Measurements from ENCODE around the gene ADD2. TPM values are rescaled to one million over a fixed set of nuclear protein-coding genes. Genes with fewer than 3 reads are reported as not detected.
A peak's percentile ranks its signal among the peaks of the same experiment; 100 is the strongest.

Gene ADD2
- total RNA-seq, 1 donor from 2014 or later = 0.56 TPM

- ATAC-seq = no peak
Observed at GRCh38 chr2:70702711-70703395, 65.1 kb downstream of the ADD2 start.

GRCh38 chr2:70698847-70699246, 69.2 kb downstream of the ADD2 start:
- no peak for ATAC-seq

- no peak for ATAC-seq
Observed at GRCh38 chr2:70697603-70698383, 70.2 kb downstream of the ADD2 start.

GRCh38 chr2:70696142-70696541, 71.9 kb downstream of the ADD2 start:
- no peak for ATAC-seq

GRCh38 chr2:70692256-70692655, 75.7 kb downstream of the ADD2 start:
- no peak for ATAC-seq

- no peak for ATAC-seq
Observed at GRCh38 chr2:70691497-70692140, 76.4 kb downstream of the ADD2 start.

DNA sequence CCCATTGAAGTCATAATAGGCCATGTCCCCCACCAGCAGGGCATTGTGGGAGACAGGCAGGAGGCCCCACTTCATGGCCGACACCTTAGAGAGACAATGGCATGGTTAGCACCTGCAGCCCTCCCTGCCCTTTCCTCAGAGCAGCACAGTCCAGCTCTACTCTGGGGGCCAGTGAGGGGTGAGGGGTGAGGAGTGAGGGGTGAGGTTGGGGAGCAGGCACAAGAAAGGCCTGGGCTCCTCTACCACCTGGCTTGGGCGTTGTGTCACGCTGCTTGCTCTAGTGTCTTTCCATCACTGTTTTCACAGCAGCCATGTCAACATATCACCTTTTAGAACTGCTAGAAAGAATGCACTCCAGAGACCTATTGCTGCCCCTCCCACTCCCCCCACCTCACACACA, 77.2 kb downstream of the ADD2 start:
- ATAC-seq = no peak

- ATAC-seq = no peak
Observed at GRCh38 chr2:70688427-70688826, 79.6 kb downstream of the ADD2 start.

GRCh38 chr2:70687461-70687795, 80.6 kb downstream of the ADD2 start:
- no peak for ATAC-seq

DNA sequence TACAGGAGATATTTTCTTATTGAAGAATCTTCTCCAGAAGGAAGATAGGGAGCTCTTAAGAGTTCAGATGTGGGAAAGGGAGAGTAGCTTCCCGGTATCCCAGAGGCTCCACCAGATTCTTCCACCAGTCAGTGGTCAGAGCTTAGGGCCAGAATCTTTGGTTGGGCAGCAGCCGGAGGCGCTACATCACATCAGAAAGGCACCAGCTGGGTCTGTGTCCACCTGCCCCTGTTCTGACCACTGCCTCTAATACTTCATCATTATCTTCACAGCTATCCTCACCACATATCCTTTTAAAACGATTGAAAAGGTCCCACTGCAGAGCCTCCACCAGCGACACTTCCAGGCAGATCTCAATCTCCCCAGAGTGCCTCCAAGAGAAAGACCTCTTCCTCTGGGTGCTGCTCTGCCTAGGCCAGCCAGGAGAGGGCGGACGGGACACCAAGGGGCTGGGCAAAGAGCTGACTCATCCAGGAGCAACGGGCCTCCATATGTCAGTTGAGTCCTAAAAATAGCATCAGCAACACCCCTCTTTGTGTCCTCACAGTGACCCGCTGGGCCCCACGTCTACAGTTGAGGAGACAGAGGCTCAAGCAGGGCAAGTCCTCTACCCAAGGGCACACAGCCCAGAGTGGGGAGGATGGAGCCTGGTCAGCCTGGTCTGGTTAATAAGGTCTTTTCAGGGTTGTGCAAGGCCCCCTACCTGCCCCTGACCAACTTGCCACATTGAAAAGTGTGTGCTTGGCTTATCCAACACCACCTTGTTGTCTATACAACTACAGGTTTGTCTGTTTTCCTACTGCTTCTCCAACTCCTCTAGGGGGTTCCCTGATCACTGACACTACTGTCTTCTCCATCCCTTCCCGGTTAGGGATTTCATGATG, 81.2 kb downstream of the ADD2 start:
- ATAC-seq = peak; percentile 83

DNA sequence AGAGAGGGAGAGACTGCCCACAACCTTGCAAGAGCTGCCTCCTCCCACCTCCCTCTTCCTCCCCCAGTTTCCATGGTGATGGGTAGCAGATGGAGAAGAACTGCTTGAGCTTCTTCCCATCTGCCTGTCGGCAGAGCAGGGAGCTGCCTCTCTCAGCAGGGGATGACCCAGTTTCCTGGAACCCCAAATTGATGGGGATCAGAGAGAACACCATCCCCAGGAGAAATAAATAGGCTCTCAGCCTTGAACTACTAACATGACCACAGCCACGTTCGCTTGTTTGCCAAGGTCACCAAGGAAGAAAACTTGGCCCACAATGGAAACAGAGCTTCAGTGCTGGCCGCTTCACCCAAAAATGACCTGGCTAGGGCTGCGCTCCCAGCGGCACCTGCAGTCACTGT, 82.2 kb downstream of the ADD2 start:
- no peak for ATAC-seq

GRCh38 chr2:70684846-70685622, 83.0 kb downstream of the ADD2 start:
- no peak for ATAC-seq

GRCh38 chr2:70683455-70683854, 84.5 kb downstream of the ADD2 start:
- no peak for ATAC-seq

DNA sequence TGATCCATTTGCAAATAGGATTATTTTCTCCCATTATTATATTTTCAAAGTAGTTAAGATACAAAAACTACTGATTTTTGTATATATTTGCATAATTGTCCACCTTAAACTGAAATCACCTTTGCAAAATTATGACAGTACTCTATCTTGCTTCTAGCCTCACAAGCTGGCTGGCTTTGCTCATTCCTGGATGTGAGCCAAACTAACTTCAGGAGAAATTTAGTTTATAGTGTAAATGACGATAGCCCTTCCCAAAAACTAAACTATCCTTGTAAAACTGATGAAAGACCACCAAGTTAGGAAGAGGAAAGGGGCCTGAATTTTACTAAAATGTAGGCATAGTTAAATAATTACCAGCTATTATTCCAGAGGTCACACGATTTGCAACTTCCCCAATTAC, 87.3 kb downstream of the ADD2 start:
- ATAC-seq = no peak

DNA sequence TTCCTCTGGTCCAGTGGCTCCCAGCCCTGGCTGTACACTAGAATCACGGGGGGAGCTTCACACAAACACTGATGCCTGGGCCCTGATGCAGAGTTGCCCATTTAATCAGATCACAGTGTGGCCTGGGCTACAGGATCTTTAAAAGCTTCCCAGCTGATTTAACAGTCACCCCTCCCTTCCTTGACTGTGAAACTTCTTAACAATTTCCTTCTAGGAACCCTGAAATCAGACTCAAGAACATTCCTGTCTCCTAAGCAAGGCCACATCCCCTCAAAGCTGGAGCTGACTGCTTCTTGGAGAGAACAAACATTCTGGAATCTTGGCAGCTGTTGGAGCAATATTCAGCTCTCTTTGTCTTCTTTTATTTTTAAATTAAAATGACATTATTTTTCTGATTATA, 88.7 kb downstream of the ADD2 start:
- no peak for ATAC-seq

DNA sequence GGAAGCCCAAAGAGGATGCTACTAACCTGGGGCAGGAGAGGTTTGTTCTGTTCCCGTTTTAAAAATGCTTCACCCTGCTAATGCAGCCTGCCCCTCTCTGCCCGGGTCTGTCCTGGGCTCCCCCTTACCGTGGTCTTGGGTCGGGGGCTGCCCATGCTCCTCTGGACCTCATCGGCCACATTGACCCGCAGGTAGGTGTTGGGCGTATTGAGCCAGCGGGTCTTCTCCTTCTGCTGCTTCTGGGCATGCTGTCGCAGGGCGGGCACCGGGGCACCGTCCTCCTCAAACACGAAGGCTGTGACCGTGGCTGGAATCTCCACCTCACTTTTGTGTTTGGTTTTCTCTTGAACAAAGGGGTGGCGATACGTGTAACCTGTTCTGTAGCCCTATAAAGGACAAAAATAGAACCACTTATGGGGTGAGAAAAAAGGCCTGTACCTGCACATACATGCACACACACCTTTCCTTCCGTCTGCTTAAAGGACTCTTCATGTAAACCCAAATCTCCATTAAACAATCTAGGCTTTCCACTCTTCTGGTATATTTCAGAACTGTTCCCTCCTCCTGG, 89.3 kb downstream of the ADD2 start:
- ATAC-seq = no peak

GRCh38 chr2:70676301-70677035, 91.5 kb downstream of the ADD2 start:
- no peak for ATAC-seq

DNA sequence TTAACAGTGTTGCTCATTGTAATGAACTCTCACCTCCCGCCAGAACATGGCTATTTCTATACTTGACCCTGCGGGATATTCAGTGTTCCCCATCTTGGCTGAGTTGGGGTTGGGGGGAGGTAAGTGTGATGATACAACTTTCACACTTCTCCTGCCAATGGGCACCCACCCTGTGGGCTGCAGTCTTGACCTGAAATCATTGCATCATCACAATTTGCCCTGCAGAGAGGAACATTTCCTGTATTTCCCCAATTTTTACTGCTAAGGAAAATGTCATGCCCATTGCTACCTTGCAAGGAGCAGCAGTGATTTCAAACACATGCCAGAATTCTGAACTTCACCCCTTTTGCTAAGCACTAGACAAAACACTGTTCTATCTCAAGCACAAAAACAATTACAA, 92.1 kb downstream of the ADD2 start:
- ATAC-seq = no peak

DNA sequence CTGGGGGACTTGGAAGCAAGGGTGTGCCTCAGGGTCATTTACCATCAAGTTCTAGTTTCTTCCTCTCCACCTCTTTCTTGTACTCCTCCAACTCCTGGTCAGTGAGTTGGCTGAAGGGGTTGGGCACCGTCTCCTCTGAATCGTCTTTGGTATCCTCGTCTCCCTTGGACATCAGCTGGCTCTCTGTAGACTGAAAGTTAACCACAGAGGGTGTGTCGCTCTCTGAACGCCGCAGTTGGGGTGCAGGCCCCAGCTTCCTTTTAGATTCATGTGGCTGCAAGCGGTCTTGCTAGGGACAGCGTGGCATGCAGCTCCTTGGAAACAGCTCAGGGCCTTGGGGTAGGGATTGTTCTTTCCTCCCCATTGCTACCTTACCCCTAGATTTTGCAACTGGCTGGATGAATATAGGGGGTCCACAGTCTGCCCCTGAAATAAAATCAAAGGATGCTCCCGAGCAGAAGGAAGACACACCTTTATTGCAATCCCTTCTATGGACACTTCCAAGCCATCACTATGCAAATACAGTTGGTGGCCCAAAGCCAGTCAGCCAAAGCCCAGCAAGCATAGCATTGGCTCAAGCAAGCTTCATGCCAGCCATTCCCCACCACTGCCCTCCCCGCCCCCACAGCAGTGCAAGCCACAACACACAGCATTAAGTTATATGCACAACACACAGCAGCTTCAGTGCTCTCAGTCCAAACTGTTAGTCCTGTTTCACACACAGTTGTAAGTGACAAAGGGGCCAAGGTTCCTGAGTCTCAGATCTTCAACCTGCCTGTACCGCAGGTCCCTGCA, 93.2 kb downstream of the ADD2 start:
- no peak for ATAC-seq

- no peak for ATAC-seq
Observed at GRCh38 chr2:70673041-70673647, 94.9 kb downstream of the ADD2 start.
